ENCODE measurements around the gene BANP.
"Not testable (repeated sequence)": the region's sequence is repeated elsewhere in the genome, so short reads cannot be mapped to it uniquely, and the experiment has no call there.

DNA sequence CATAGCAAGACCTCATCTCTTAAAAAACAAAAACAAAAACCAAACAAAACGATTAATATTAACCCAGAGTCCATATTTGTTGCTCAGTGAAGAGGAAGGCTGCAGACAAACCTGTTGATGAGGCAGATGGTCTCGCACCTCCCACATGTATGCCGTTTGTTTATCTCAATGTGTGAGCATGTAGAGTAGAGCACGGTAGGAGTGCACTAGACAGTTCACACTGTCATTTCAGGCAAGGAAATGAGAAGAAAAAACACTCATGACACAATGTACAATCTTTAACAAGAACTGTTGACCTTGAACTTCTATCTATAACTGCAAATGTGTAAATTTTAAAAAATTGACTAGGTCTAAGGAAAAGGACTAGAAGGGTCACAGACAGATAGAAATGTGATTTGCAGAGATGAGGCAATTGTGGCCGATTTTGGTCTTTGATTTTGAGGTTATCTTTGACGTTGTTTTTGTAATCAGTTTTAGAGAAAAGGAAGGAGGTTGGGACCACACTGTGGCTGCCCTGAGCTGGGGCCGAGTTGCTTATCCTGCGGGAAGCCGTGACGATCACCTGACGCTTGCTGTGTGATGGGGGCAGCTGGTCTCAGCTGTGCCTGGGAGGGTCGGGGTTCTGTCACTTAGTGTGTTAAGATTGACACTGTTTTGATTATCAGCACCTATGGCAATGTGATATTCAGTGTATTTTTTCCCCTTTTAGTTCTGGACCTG, 28.8 kb downstream of the BANP start:
- TF ChIP-seq CTCF, POLR2A (IDR thresholded peaks at IDR 0.05): not testable (repeated sequence)

Measured in heart left ventricle (tissue), 13 donors.